Measurements from ENCODE around the gene TCHHL1. TPM values are rescaled to one million over a fixed set of nuclear protein-coding genes. Genes with fewer than 3 reads are reported as not detected.

TCHHL1 gene
- total RNA-seq, 1 experiment from 2014 or later = not detected

DNA sequence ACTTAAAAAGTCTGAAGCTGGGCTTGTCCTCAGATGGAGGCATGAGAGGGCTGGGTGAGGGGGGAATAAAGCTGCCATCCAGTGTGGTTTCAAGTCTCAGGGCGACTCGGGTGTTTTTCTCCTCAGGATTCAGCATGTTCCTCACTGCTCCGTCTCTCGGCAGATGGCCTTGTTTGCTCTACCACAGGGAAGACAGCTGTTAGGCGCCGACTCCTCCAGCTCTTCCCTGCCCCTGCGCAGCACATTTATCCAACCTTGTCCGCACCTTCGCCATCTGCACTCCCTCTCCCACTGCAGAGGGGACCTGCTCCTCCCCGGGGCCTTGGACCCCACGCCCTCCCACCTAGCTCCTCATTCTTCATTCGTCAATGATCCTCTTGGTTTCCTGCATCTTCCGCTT, 35.5 kb downstream of the TCHHL1 start:
- no peak for ATAC-seq
- no peak for DNase-seq (ENCODE audit: low read depth, low spot score)
- Histone ChIP-seq H3K27me3 (ENCODE audit: insufficient read depth, low read length) (peaks cover 40% of the 10 kb centered on the region), H3K4me3 (replicated peaks in 1 of 2; ENCODE audit: low read depth in 1 of 2, low read length in 2 of 2) (no peak overlapping the region), H3K9ac (ENCODE audit: low read length) (no peak overlapping the region), H4K20me1 (ENCODE audit: insufficient read depth) (no peaks in the 10 kb centered on the region), H3K79me2 (ENCODE audit: insufficient read depth, low read length) (no peaks in the 10 kb centered on the region), H3K27ac (ENCODE audit: low read depth, low read length) (no peak overlapping the region), H3K4me1 (ENCODE audit: control insufficient read depth in 1 of 2, insufficient read depth in 2 of 2, low read length in 2 of 2) (peaks cover 12 to 32% of the 10 kb centered on the region in 2 experiments), H3K36me3 (ENCODE audit: control insufficient read depth in 1 of 2, insufficient read depth in 2 of 2, low read length in 2 of 2) (no peaks in the 10 kb centered on the region), H2AFZ (ENCODE audit: low read depth, low read length, poor library complexity, severe bottlenecking) (no peak overlapping the region), H3K9me2 (ENCODE audit: insufficient read depth) (no peaks in the 10 kb centered on the region), H3K9me3 (ENCODE audit: control insufficient read depth in 1 of 2, insufficient read depth in 1 of 2, low read depth in 1 of 2, low read length in 2 of 2) (no peaks in the 10 kb centered on the region), H3K4me2 (ENCODE audit: low read length) (no peak overlapping the region)
- ChIA-PET RAD21 (ENCODE audit: low non-redundant PET in 1 of 2, low total read pairs in 2 of 2, uncharacterized antibody in 2 of 2, unreplicated experiment in 2 of 2) (interaction anchor here (0.7 to 1.3 kb wide), 5 partner anchors 89 to 133 kb away, joined by 3 to 5 read pairs (median 3); no protein-coding TSS in a partner anchor), POLR2A (no interaction called here), CTCF (interaction anchor here (1.0 to 10.2 kb wide), 9 partner anchors 54 to 405 kb away, joined by 3 to 130 read pairs (median 6); no protein-coding TSS in a partner anchor)
- BruUV-seq (replicated peaks) = no TSS peak
- TF ChIP-seq, protein P1, sequence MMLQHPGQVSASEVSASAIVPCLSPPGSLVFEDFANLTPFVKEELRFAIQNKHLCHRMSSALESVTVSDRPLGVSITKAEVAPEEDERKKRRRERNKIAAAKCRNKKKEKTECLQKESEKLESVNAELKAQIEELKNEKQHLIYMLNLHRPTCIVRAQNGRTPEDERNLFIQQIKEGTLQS (IDR thresholded peaks at IDR 0.05) = no peak
- no peak for TF ChIP-seq FOSL1 (IDR thresholded peaks at IDR 0.05; ENCODE audit: low read depth)
- TF ChIP-seq YY1 (IDR thresholded peaks at IDR 0.05; ENCODE audit: extremely low read depth, insufficient replicate concordance, low read depth, low read length) = no peak
- no peak for TF ChIP-seq POLR2AphosphoS5 (IDR thresholded peaks at IDR 0.05; ENCODE audit: low read depth, low read length)
- TF ChIP-seq REST (IDR thresholded peaks at IDR 0.05; ENCODE audit: low read depth) = no peak
- TF ChIP-seq, protein P2, sequence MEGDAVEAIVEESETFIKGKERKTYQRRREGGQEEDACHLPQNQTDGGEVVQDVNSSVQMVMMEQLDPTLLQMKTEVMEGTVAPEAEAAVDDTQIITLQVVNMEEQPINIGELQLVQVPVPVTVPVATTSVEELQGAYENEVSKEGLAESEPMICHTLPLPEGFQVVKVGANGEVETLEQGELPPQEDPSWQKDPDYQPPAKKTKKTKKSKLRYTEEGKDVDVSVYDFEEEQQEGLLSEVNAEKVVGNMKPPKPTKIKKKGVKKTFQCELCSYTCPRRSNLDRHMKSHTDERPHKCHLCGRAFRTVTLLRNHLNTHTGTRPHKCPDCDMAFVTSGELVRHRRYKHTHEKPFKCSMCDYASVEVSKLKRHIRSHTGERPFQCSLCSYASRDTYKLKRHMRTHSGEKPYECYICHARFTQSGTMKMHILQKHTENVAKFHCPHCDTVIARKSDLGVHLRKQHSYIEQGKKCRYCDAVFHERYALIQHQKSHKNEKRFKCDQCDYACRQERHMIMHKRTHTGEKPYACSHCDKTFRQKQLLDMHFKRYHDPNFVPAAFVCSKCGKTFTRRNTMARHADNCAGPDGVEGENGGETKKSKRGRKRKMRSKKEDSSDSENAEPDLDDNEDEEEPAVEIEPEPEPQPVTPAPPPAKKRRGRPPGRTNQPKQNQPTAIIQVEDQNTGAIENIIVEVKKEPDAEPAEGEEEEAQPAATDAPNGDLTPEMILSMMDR (IDR thresholded peaks at IDR 0.05 in 2 of 3, conservative IDR thresholded peaks at IDR 0.05 in 1 of 3; ENCODE audit: borderline replicate concordance in 1 of 3, insufficient read depth in 1 of 3, low read depth in 2 of 3, low read length in 2 of 3) = no peak
- TF ChIP-seq MAX (IDR thresholded peaks at IDR 0.05) = no peak
- TF ChIP-seq ZBTB33 (IDR thresholded peaks at IDR 0.05; ENCODE audit: extremely low read depth, insufficient replicate concordance, low read length) = no peak
- no peak for TF ChIP-seq EZH2phosphoT487 (IDR thresholded peaks at IDR 0.05; ENCODE audit: borderline replicate concordance)
- TF ChIP-seq RAD21 (IDR thresholded peaks at IDR 0.05; ENCODE audit: low read depth) = no peak
- no peak for TF ChIP-seq EGR1 (IDR thresholded peaks at IDR 0.05; ENCODE audit: low read depth)
- no peak for TF ChIP-seq ZNF274 (IDR thresholded peaks at IDR 0.05; ENCODE audit: low read depth, low read length)
- TF ChIP-seq CEBPB (IDR thresholded peaks at IDR 0.05; ENCODE audit: low read depth) = no peak
- TF ChIP-seq SP1 (IDR thresholded peaks at IDR 0.05; ENCODE audit: low read depth) = no peak
- no peak for TF ChIP-seq SRF (IDR thresholded peaks at IDR 0.05; ENCODE audit: low read depth)
- no peak for TF ChIP-seq JUND (IDR thresholded peaks at IDR 0.05)
- intact Hi-C loops (cut with micrococcal nuclease) = loop anchor here (2.0 kb wide), 2 partner anchors 89 to 293 kb away; no protein-coding TSS in a partner anchor

Data from HCT116 (cell line).